SK-N-SH (cell line): ENCODE measurements around the gene C6orf132. TPM values are rescaled to one million over a fixed set of nuclear protein-coding genes. Genes with fewer than 3 reads are reported as not detected.

Experiments
- CTCF ChIA-PET: fragments of 300-600, 350-600 bp; formaldehyde crosslinking; extraction: SDS; loops from one replicate; lab custom pipeline; 2021; lab: Yijun Ruan, JAX
- POLR2A ChIA-PET: fragments of 350-600 bp; sonication (Branson Sonifier 250); formaldehyde crosslinking; extraction: SDS; loops from one replicate; lab custom pipeline; 2020; ENCODE audit warnings: antibody characterized with exemption, inconsistent platforms; lab: Yijun Ruan, JAX
- DNase-seq: peaks from one replicate; pipeline ENCODE4 v3.0.0; 2012
- H2AFZ ChIP-seq: fragments of 200-600 bp; sonication (generic); 2 replicates; pipeline ENCODE4 v1.8.1; 2016; ENCODE audit warnings: antibody characterized with exemption, mild to moderate bottlenecking, low read depth
- H3F3A ChIP-seq: fragments of 200-600 bp; sonication (generic); replicated peaks from 2 replicates; pipeline ENCODE3; 2016; ENCODE audit warnings: antibody characterized with exemption, mild to moderate bottlenecking; ENCODE audit not compliant: insufficient read depth
- H3K27ac ChIP-seq, 2 experiments: fragments of 200-500 bp in 1 of 2; fragments of 200-600 bp in 1 of 2; sonication (Bioruptor generic) in 1 of 2; sonication (generic), shearing (Covaris generic) in 1 of 2; 2 replicates each; pipeline versions ENCODE4 v1.5.1 to v1.6.1; 2014 to 2016; ENCODE audit warnings: low read depth in 2 of 2, inconsistent platforms in 1 of 2, low read length in 1 of 2, mild to moderate bottlenecking in 1 of 2, mixed read lengths in 1 of 2
- H3K27me3 ChIP-seq: fragments of 200-600 bp; sonication (generic), shearing (Covaris generic); 2 replicates; pipeline ENCODE4 v1.6.1; 2016; ENCODE audit warnings: mixed run types; ENCODE audit not compliant: insufficient read depth
- H3K36me3 ChIP-seq, 2 experiments: fragments of 200-500 bp in 1 of 2; fragments of 200-600 bp in 1 of 2; sonication (Bioruptor generic) in 1 of 2; sonication (generic) in 1 of 2; replicated peaks in 1 of 2; 2 replicates each; pipeline versions ENCODE3 to v1.5.1; 2014 to 2016; ENCODE audit warnings: low read length in 1 of 2, mild to moderate bottlenecking in 1 of 2; ENCODE audit not compliant: insufficient read depth in 2 of 2, control insufficient read depth in 1 of 2
- H3K4me1 ChIP-seq, 2 experiments: fragments of 200-500 bp in 1 of 2; fragments of 200-600 bp in 1 of 2; sonication (Bioruptor generic) in 1 of 2; sonication (generic), shearing (Covaris generic) in 1 of 2; 2 replicates each; pipeline versions ENCODE4 v1.5.1 to v1.6.1; 2014 to 2016; ENCODE audit warnings: low read depth in 1 of 2, low read length in 1 of 2, mixed run types in 1 of 2; ENCODE audit not compliant: insufficient read depth in 2 of 2, control insufficient read depth in 1 of 2
- H3K4me2 ChIP-seq: fragments of 200-600 bp; sonication (generic), shearing (Covaris generic); 2 replicates; pipeline ENCODE4 v1.6.1; 2017; ENCODE audit warnings: mixed run types
- H3K4me3 ChIP-seq, 2 experiments: fragments of 200-500 bp in 1 of 2; fragments of 200-600 bp in 1 of 2; sonication (Bioruptor generic) in 1 of 2; sonication (generic), shearing (Covaris generic) in 1 of 2; 2 replicates each; pipeline versions ENCODE4 v1.5.1 to v1.8.1; 2014 to 2016; ENCODE audit warnings: low read depth in 2 of 2, inconsistent platforms in 1 of 2, low read length in 1 of 2, mild to moderate bottlenecking in 1 of 2, mixed read lengths in 1 of 2, moderate library complexity in 1 of 2
- H3K79me2 ChIP-seq: fragments of 200-600 bp; sonication (generic); 2 replicates; pipeline ENCODE4 v1.8.1; 2017; ENCODE audit warnings: mild to moderate bottlenecking; ENCODE audit not compliant: insufficient read depth
- H3K9ac ChIP-seq: fragments of 200-600 bp; sonication (generic); 2 replicates; pipeline ENCODE4 v1.6.1; 2017; ENCODE audit warnings: mixed run types
- H3K9me2 ChIP-seq: fragments of 200-600 bp; sonication (generic); 2 replicates; pipeline ENCODE4 v1.6.1; 2017; ENCODE audit warnings: mixed run types
- H3K9me3 ChIP-seq: fragments of 200-600 bp; sonication (generic); 2 replicates; pipeline ENCODE4 v1.6.1; 2017; ENCODE audit warnings: mixed run types, mild to moderate bottlenecking, moderate library complexity
- H4K20me1 ChIP-seq: fragments of 200-600 bp; sonication (generic); 2 replicates; pipeline ENCODE4 v1.6.1; 2017; ENCODE audit warnings: mild to moderate bottlenecking, mixed run types; ENCODE audit not compliant: insufficient read depth
- CTCF ChIP-seq: fragments of 200-600 bp; sonication (generic); IDR thresholded peaks from 2 replicates; pipeline ENCODE4 v1.6.1; 2017; ENCODE audit warnings: antibody characterized with exemption, mild to moderate bottlenecking, moderate library complexity
- FOSL2 ChIP-seq: IDR thresholded peaks from 2 replicates; pipeline ENCODE4 v1.4.0; 2012; ENCODE audit warnings: low read depth, mild to moderate bottlenecking, moderate library complexity, borderline replicate concordance
- FOXM1 ChIP-seq: IDR thresholded peaks from 2 replicates; pipeline ENCODE4 v1.4.0; 2012; ENCODE audit warnings: low read depth, mild to moderate bottlenecking
- GABPA ChIP-seq: IDR thresholded peaks from 2 replicates; pipeline ENCODE4 v1.4.0; 2012; ENCODE audit warnings: low read depth, mild to moderate bottlenecking
- GATA2 ChIP-seq: sonication (generic); formaldehyde crosslinking; IDR thresholded peaks from 2 replicates; pipeline ENCODE4 v1.5.0; 2020; ENCODE audit warnings: mild to moderate bottlenecking, missing genetic modification reagents
- MEF2A ChIP-seq: IDR thresholded peaks from 2 replicates; pipeline ENCODE4 v1.4.0; 2012; ENCODE audit warnings: low read depth, borderline replicate concordance
- NFIC ChIP-seq: IDR thresholded peaks from 2 replicates; pipeline ENCODE4 v1.4.0; 2012; ENCODE audit warnings: borderline replicate concordance
- NRF1 ChIP-seq: IDR thresholded peaks from 2 replicates; pipeline ENCODE4 v1.6.1; 2012; ENCODE audit warnings: low read depth, mild to moderate bottlenecking, low read length
- POLR2AphosphoS5 ChIP-seq: IDR thresholded peaks from 2 replicates; pipeline ENCODE4 v1.6.1; 2012; ENCODE audit warnings: low read depth, low read length
- RCOR1 ChIP-seq: fragments of 150-350 bp; IDR thresholded peaks from 2 replicates; pipeline ENCODE4 v1.6.1; 2017; ENCODE audit warnings: antibody characterized with exemption, low read length
- REST ChIP-seq: IDR thresholded peaks from 2 replicates; pipeline ENCODE4 v1.6.1; 2012; ENCODE audit warnings: mild to moderate bottlenecking, low read depth, low read length, moderate library complexity
- RFX5 ChIP-seq: IDR thresholded peaks from 2 replicates; pipeline ENCODE4 v1.6.1; 2012; ENCODE audit warnings: mild to moderate bottlenecking, improper control_type of control experiment, low read length
- SIN3A ChIP-seq: IDR thresholded peaks from 2 replicates; pipeline ENCODE4 v1.6.1; 2012; ENCODE audit warnings: low read depth, mild to moderate bottlenecking, low read length, moderate library complexity, borderline replicate concordance
- TEAD4 ChIP-seq: IDR thresholded peaks from 2 replicates; pipeline ENCODE4 v1.4.0; 2012; ENCODE audit warnings: mild to moderate bottlenecking, borderline replicate concordance; ENCODE audit not compliant: insufficient read depth
- USF1 ChIP-seq: IDR thresholded peaks from 2 replicates; pipeline ENCODE4 v1.4.0; 2012; ENCODE audit warnings: low read depth, borderline replicate concordance
- USF2 ChIP-seq: fragments of 150-350 bp; IDR thresholded peaks from 2 replicates; pipeline ENCODE4 v1.6.1; 2017; ENCODE audit warnings: antibody characterized with exemption, low read length, low read depth, borderline replicate concordance
- YY1 ChIP-seq: IDR thresholded peaks from 2 replicates; pipeline ENCODE4 v1.4.0; 2012; ENCODE audit warnings: low read depth, mild to moderate bottlenecking
- ZBTB33 ChIP-seq: IDR thresholded peaks from 2 replicates; pipeline ENCODE4 v1.4.0; 2012; ENCODE audit warnings: low read depth, borderline replicate concordance
- WGBS: methylation state at CpG from one replicate; pipeline ENCODE4 v1.1.6; 2017; ENCODE audit warnings: low lambda C conversion rate; 5-methylcytosine and 5-hydroxymethylcytosine counted together
- polyA plus RNA-seq, 3 experiments: library from polyadenylated mRNA; depleted of rRNA; stranded (reverse); fragments of >200 nt; gene quantifications; 2 replicates each; pipeline ENCODE4 v1.2.3, GENCODE V29; 2012

Gene C6orf132
- polyA plus RNA-seq, 1 of the 3 experiments (the other 2 are of a cell fraction) = not detected

GRCh38 chr6:42135722-42136121 lies 6.7 kb downstream of the C6orf132 start:
- no peak overlapping the region for H3K4me3 ChIP-seq
- H3K9ac ChIP-seq = no peak overlapping the region
- no peaks in the 10 kb centered on the region for H3K79me2 ChIP-seq
- H3K9me2 ChIP-seq = no peaks in the 10 kb centered on the region
- no peaks in the 10 kb centered on the region for H3K9me3 ChIP-seq
- no peaks in the 10 kb centered on the region for H4K20me1 ChIP-seq
- DNase-seq = no peak
- POLR2A ChIA-PET = no interaction called here
- H3K27me3 ChIP-seq = no peaks in the 10 kb centered on the region
- no peak overlapping the region for H3K27ac ChIP-seq
- H3K4me2 ChIP-seq = no peak overlapping the region
- 100% methylated on average over 2 of the region's 2 CpGs for WGBS
- no peak for TF ChIP-seq GABPA
- TF ChIP-seq POLR2AphosphoS5 = no peak
- no peak for TF ChIP-seq NFIC
- no peak for TF ChIP-seq NRF1
- TF ChIP-seq SIN3A = no peak
- no peak for TF ChIP-seq YY1
- TF ChIP-seq TEAD4 = no peak
- peaks cover 19 to 25% of the 10 kb centered on the region in 2 experiments; a peak in 3 of 4 replicates for H3K4me1 ChIP-seq
- H3K36me3 ChIP-seq = no peaks in the 10 kb centered on the region
- no peaks in the 10 kb centered on the region for H3F3A ChIP-seq
- no peak overlapping the region for H2AFZ ChIP-seq
- CTCF ChIA-PET = interaction anchor here (1.0 to 1.6 kb wide), 6 partner anchors 24 to 61 kb away, joined by 3 to 6 read pairs (median 4); no protein-coding TSS in a partner anchor

GRCh38 chr6:42135161-42135560 lies 7.3 kb downstream of the C6orf132 start:
- H3K4me2 ChIP-seq = no peak overlapping the region
- ChIA-PET POLR2A (no interaction called here), CTCF (interaction anchor here (1.1 to 1.6 kb wide), 4 partner anchors 24 to 60 kb away, joined by 3 to 5 read pairs (median 4); no protein-coding TSS in a partner anchor)
- no peaks in the 10 kb centered on the region for H3K9me3 ChIP-seq
- no peaks in the 10 kb centered on the region for H3F3A ChIP-seq
- no peak overlapping the region for H2AFZ ChIP-seq
- no peak for DNase-seq
- no peak overlapping the region for H3K27ac ChIP-seq
- TF ChIP-seq YY1 = no peak
- no peak for TF ChIP-seq RCOR1
- TF ChIP-seq MEF2A = no peak
- TF ChIP-seq ZBTB33 = no peak
- no peak for TF ChIP-seq FOSL2
- no peak for TF ChIP-seq TEAD4
- TF ChIP-seq GATA2 = no peak
- TF ChIP-seq CTCF = no peak
- TF ChIP-seq USF1 = no peak
- TF ChIP-seq NRF1 = no peak
- TF ChIP-seq RFX5 = no peak
- TF ChIP-seq REST = no peak
- no peak for TF ChIP-seq USF2
- no peak for TF ChIP-seq FOXM1
- no peak overlapping the region for H3K9ac ChIP-seq
- H3K36me3 ChIP-seq = no peaks in the 10 kb centered on the region
- WGBS = 91% methylated on average over 10 of the region's 12 CpGs
- H3K4me3 ChIP-seq = no peak overlapping the region
- no peaks in the 10 kb centered on the region for H4K20me1 ChIP-seq
- H3K27me3 ChIP-seq = no peaks in the 10 kb centered on the region
- no peaks in the 10 kb centered on the region for H3K79me2 ChIP-seq
- no peaks in the 10 kb centered on the region for H3K9me2 ChIP-seq
- peaks cover 19 to 21% of the 10 kb centered on the region in 2 experiments; a peak in 3 of 4 replicates for H3K4me1 ChIP-seq
